ENCODE results near the gene HIGD2A.

HIGD2A gene

DNA sequence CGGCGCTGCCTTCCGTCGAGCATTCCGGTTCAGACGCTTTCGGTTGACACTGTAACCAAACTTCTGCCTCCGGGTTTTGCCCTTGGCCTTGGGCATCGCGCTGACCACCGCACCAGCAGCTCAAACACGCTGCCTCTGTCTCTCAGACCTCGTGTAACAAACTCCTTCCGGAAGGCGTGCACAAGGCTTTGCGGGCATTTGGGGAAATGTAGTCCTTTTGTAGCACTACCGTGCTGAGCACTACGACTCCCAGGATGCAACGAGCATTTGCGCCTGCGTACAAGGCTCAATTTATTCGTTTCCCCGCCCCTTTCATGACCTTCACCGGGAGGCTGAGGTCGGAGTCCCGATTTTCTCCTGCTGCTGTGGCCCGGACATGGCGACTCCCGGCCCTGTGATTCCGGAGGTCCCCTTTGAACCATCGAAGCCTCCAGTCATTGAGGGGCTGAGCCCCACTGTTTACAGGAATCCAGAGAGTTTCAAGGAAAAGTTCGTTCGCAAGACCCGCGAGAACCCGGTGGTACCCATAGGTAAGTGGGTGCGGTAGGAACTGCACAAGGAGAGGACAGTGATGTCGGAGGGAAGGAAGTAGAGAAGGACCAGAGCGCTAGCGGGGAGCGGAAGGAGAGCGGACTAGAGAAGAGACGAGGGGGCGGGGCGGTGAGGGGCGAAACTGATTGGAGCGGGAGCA lies at the start of gene HIGD2A, which contains the start of gene NOP16:
Gene HIGD2A, plus strand, starts transcription at position 308 of the 691 bp plus-strand sequence. Its CDS starts 69 bp downstream, at position 377.
Gene NOP16, minus strand, starts transcription at position 155 of the 691 bp plus-strand sequence. Its CDS starts 59 bp downstream, at position 96.
- peak; percentile 100 for DNase-seq

DNA sequence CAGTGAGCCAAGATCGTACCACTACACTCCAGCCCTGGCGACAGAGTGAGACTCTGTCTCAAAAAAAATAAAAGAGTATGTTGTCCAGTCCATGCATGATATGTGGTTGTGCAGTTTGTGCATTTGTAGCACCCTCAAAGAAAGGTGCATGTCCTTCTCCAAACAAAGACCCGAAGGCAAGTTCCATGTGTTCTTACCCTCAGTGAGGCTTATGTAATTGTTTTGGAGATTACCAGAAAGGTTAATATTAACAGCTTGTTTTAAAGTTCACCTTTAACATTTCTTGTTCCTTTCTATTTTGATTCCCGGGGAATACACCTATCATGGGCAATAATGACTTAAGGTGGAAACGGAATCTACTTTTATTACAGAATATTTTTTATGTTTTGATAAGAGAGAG lies 49.2 kb upstream of the HIGD2A start:
- no peak for DNase-seq

- no peak for DNase-seq
Measured at GRCh38 chr5:176341325-176342157, 47.0 kb upstream of the HIGD2A start.

- no peak for DNase-seq
Measured at GRCh38 chr5:176342158-176342483, 46.4 kb upstream of the HIGD2A start.

DNA sequence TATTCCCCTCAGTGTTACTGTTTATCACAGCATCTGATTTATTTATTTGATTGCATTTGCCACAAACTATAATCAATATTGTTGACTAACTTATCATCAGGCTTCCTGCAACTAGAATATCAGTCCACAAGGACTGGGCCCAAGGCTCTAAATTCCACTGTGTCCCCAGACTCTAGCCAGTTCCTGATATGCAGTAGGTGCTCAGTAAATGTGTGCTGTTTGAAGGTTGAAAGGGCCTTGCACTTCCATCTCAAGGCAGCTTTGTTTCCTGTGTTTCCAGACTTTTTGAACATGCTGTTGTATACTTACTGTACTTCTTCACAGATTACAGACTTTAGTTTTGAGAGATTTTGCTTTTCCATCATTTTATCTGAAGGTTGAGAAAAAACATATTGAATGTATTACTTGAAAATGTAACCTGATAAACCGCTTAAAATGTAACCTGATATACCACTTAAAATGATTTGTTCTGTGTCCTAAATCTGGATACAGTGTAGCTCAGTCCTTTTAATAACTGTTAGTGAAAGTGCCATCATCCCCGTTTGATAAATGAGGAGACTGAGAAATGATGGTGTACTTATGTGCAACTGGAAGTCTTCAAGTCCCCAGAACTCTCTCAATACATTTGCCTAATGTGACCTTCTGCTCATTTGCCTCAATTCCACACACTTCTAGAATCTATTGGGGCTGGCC lies 45.6 kb upstream of the HIGD2A start:
- no peak for DNase-seq

GRCh38 chr5:176350416-176350815 lies 38.1 kb upstream of the HIGD2A start:
- no peak for DNase-seq

GRCh38 chr5:176352116-176352878 lies 36.3 kb upstream of the HIGD2A start:
- DNase-seq: no peak

- no peak for DNase-seq
Measured at GRCh38 chr5:176353533-176353932, 35.0 kb upstream of the HIGD2A start.

DNA sequence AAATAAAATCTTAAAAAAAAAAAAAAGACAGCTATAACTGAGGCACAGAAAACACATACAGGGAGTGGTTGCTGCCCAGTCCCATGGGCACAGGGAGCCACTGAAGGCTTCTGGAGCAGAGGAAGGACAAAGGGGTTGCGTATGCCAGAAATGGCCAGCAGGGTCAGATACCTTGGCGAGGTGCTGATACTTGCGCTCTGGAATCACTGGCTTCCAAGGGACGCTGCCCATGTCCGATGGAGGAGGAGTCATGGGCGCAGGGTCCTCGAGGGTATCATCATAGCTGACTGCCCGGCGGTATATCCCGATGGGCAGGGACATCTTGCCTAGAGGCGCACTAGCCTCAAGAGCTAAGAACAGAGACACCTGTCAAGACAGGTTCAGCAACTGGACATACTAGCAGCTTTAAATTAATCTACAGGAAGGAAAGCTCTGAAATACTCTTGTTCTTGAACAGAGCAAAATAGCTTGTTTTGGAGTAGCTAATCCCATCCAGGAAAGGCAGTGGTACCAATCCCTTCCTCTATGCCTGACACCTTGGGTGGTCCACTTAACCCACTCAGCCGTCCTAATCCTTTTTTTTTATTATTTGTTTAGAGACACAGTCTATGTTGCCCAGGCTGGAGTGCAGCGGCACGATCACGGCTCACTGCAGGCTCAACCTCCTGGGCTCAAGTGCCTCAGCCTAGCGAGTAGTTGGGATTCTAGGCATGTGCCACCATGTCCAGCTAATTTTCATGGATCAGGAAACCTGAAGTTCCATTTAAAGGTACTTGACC lies 33.0 kb upstream of the HIGD2A start:
- DNase-seq: no peak

GRCh38 chr5:176356179-176356566 lies 32.4 kb upstream of the HIGD2A start:
- no peak for DNase-seq

DNA sequence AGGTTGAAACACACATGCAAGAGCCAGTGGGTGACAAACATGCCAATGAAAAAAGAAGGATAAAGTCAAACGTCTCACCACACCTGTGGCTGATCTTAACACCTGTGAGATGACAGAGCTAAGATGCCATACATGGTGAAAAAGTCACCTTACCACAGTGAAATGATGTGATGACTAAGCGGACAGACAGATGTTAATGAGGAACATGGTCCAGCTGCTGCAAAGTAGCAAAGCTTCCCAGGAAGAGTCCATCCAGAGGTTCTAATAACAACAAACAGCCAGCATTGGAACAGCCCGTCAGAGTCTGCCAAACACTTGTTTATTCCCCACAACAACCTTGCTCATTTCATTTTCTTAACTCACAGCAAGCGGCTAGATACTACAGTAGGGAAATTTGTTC lies 28.9 kb upstream of the HIGD2A start:
- DNase-seq: no peak

- DNase-seq: peak; percentile 7
Measured at GRCh38 chr5:176360894-176361436, 27.6 kb upstream of the HIGD2A start.

DNA sequence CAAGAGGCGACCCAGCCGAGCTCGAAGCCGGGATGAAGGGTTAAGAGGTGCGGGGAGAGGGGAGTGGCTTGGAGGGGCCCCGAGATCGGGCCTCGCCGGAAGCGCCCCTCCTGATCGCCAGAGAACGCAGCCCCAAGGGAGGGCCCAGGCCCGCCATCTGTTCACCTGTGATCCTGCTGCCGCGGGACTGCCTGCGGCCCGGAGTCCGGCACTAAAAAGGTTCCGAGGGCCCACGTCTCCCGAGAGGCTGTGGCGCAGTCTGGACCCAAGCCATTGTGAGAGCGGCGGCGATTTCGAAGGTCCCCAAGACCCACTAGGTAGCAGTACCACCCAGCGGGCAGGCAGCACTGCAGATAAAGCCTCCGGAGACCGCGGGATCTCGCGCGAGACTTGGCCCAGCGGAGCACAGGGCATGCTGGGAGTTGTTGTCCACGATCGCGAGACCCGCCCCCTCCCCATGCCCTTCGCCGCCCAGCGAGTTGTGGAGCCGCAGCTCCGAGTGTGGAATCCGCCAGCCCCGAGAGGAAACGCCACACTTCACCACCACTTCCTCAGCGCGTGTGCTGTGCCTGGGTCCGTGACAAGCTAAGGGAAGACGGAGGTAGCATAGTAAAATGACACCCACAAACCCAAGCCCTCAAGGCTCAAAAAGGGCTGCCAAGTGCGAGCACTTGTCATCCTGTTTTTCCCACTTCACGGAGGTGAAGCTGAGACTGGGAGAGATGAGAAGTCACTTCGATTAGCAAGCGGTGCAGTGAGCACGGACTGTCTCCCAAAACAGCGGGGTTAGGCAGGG lies 26.9 kb upstream of the HIGD2A start, which contains the start of gene KIAA1191:
Gene KIAA1191, minus strand, starts transcription at position 328 of the 796 bp plus-strand sequence. CDS start 2,256 bp downstream, outside the sequence.
- peak; percentile 94 for DNase-seq

- no peak for DNase-seq
Measured at GRCh38 chr5:176362233-176362490, 26.4 kb upstream of the HIGD2A start.

DNA sequence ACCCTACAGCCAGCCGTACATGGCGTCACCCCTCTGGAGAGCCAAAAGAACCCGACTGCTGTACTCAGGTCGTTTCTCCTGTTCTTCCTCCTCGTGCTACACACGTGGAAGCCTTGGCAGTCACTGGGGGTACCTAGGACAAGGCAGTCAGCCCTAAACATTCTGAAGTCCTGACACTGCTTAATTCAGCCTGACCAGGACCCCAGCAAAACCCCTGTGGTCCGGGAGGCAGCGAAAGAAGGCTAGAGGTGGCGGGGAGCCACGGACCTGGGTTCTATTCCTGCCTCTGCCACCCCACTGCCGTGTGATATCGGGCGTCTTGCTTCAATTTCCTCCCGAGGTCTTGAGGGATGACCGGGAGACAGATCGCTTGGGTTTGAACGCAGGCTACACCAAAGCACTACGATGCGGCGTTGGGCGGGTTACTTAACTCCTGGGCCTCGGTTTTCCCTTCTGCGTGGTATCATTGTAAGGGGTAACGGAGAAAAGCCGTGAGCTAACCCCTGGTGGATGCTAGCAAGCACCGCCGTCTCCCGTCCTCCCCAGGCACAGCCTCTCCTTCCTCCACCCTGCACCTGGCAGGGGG lies 23.7 kb upstream of the HIGD2A start:
- no peak for DNase-seq

- DNase-seq: peak; percentile 41
Measured at GRCh38 chr5:176365351-176366231, 23.0 kb upstream of the HIGD2A start, which contains the start of gene ARL10. Gene ARL10 (plus strand): TSS chr5:176365487. CDS start chr5:176365564, 77 bp downstream.

GRCh38 chr5:176366232-176366894 lies 22.2 kb upstream of the HIGD2A start:
- DNase-seq: no peak

GRCh38 chr5:176368726-176369125 lies 19.8 kb upstream of the HIGD2A start:
- no peak for DNase-seq
